Measurements from ENCODE around the gene URGCP. TPM values are rescaled to one million over a fixed set of nuclear protein-coding genes. Genes with fewer than 3 reads are reported as not detected.
A peak's percentile ranks its signal among the peaks of the same experiment; 100 is the strongest.

Gene URGCP
- total RNA-seq, 1 experiment from 2014 or later = 48.3 TPM

- Mint-ChIP-seq H3K27me3 (ENCODE audit: unreplicated experiment) (no peaks in the 10 kb centered on the region), H3K4me1 (ENCODE audit: low read depth, unreplicated experiment) (no peaks in the 10 kb centered on the region), H3K27ac (ENCODE audit: unreplicated experiment) (no peak overlapping the region), H3K4me3 (ENCODE audit: low read depth, unreplicated experiment) (no peak overlapping the region), H3K9me3 (ENCODE audit: low read depth, unreplicated experiment) (no peaks in the 10 kb centered on the region), H3K36me3 (ENCODE audit: insufficient read depth, unreplicated experiment) (peaks cover 57% of the 10 kb centered on the region)
- DNase-seq = no peak
- intact Hi-C loops (cut with micrococcal nuclease; ENCODE audit: unreplicated experiment) = no loop called here
- BruUV-seq (replicated peaks) = no TSS peak
- no peak for TF ChIP-seq CTCF (IDR thresholded peaks at IDR 0.05; ENCODE audit: unreplicated experiment)
- CTCF ChIA-PET = no interaction called here
Observed at GRCh38 chr7:43880596-43880995, 25.8 kb downstream of the URGCP start.

- BruUV-seq (replicated peaks) = no TSS peak
- H3K27ac Mint-ChIP-seq (ENCODE audit: unreplicated experiment) = no peak overlapping the region
- H3K4me3 Mint-ChIP-seq (ENCODE audit: low read depth, unreplicated experiment) = no peak overlapping the region
- no peaks in the 10 kb centered on the region for H3K9me3 Mint-ChIP-seq (ENCODE audit: low read depth, unreplicated experiment)
- CTCF ChIA-PET = no interaction called here
- H3K4me1 Mint-ChIP-seq (ENCODE audit: low read depth, unreplicated experiment) = no peaks in the 10 kb centered on the region
- H3K36me3 Mint-ChIP-seq (ENCODE audit: insufficient read depth, unreplicated experiment) = peaks cover 54% of the 10 kb centered on the region
- intact Hi-C loops (cut with micrococcal nuclease; ENCODE audit: unreplicated experiment) = no loop called here
- DNase-seq = no peak
- no peak for TF ChIP-seq CTCF (IDR thresholded peaks at IDR 0.05; ENCODE audit: unreplicated experiment)
- no peaks in the 10 kb centered on the region for H3K27me3 Mint-ChIP-seq (ENCODE audit: unreplicated experiment)
Observed at GRCh38 chr7:43879477-43879876, 26.9 kb downstream of the URGCP start.

GRCh38 chr7:43878867-43879266, 27.5 kb downstream of the URGCP start:
- Mint-ChIP-seq H3K9me3 (ENCODE audit: low read depth, unreplicated experiment) (no peaks in the 10 kb centered on the region), H3K36me3 (ENCODE audit: insufficient read depth, unreplicated experiment) (peaks cover 49% of the 10 kb centered on the region), H3K4me3 (ENCODE audit: low read depth, unreplicated experiment) (no peak overlapping the region), H3K27me3 (ENCODE audit: unreplicated experiment) (no peaks in the 10 kb centered on the region), H3K4me1 (ENCODE audit: low read depth, unreplicated experiment) (no peaks in the 10 kb centered on the region), H3K27ac (ENCODE audit: unreplicated experiment) (no peak overlapping the region)
- CTCF ChIA-PET = no interaction called here
- TF ChIP-seq CTCF (IDR thresholded peaks at IDR 0.05; ENCODE audit: unreplicated experiment) = no peak
- BruUV-seq (replicated peaks) = no TSS peak
- no peak for DNase-seq
- intact Hi-C loops (cut with micrococcal nuclease; ENCODE audit: unreplicated experiment) = no loop called here

GRCh38 chr7:43877968-43878864, 28.2 kb downstream of the URGCP start:
- BruUV-seq (replicated peaks) = TSS peak; percentile 24
- DNase-seq = no peak
- H3K36me3 Mint-ChIP-seq (ENCODE audit: insufficient read depth, unreplicated experiment) = peaks cover 42% of the 10 kb centered on the region
- H3K27me3 Mint-ChIP-seq (ENCODE audit: unreplicated experiment) = no peaks in the 10 kb centered on the region
- no peak overlapping the region for H3K27ac Mint-ChIP-seq (ENCODE audit: unreplicated experiment)
- peaks cover 4% of the 10 kb centered on the region for H3K4me1 Mint-ChIP-seq (ENCODE audit: low read depth, unreplicated experiment)
- CTCF ChIA-PET = no interaction called here
- TF ChIP-seq CTCF (IDR thresholded peaks at IDR 0.05; ENCODE audit: unreplicated experiment) = no peak
- no peak overlapping the region for H3K4me3 Mint-ChIP-seq (ENCODE audit: low read depth, unreplicated experiment)
- H3K9me3 Mint-ChIP-seq (ENCODE audit: low read depth, unreplicated experiment) = no peaks in the 10 kb centered on the region
- intact Hi-C loops (cut with micrococcal nuclease; ENCODE audit: unreplicated experiment) = no loop called here

Measured in Calu3 (cell line).